Osteocyte (in vitro differentiated cells): ENCODE results near the gene PRKN. TPM values are rescaled to one million over a fixed set of nuclear protein-coding genes. Genes with fewer than 3 reads are reported as not detected.

ENCODE experiments used
- DNase-seq: peaks from one replicate; pipeline ENCODE4 v3.0.0; 2021; ENCODE audit warnings: mixed read lengths; ENCODE audit not compliant: unreplicated experiment; ENCODE audit errors: extremely low spot score
- H3K27ac Mint-ChIP-seq: one replicate; pipeline ENCODE4 v1.8.0; 2021; ENCODE audit warnings: mild to moderate bottlenecking, mixed read lengths; ENCODE audit not compliant: unreplicated experiment
- H3K27me3 Mint-ChIP-seq: one replicate; pipeline ENCODE4 v1.8.0; 2021; ENCODE audit warnings: mixed read lengths; ENCODE audit not compliant: unreplicated experiment
- H3K36me3 Mint-ChIP-seq: one replicate; pipeline ENCODE4 v1.8.0; 2021; ENCODE audit warnings: mixed read lengths; ENCODE audit not compliant: unreplicated experiment
- H3K4me1 Mint-ChIP-seq: one replicate; pipeline ENCODE4 v1.8.0; 2021; ENCODE audit warnings: mixed read lengths; ENCODE audit not compliant: unreplicated experiment
- H3K4me3 Mint-ChIP-seq: one replicate; pipeline ENCODE4 v1.8.0; 2021; ENCODE audit warnings: mild to moderate bottlenecking, moderate library complexity, mixed read lengths; ENCODE audit not compliant: unreplicated experiment
- H3K9me3 Mint-ChIP-seq: one replicate; pipeline ENCODE4 v1.8.0; 2021; ENCODE audit warnings: mixed read lengths; ENCODE audit not compliant: unreplicated experiment
- CTCF ChIP-seq: fragments of 200-600 bp; sonication (generic); IDR thresholded peaks from 2 replicates; pipeline ENCODE4 v1.5.0; 2021; ENCODE audit warnings: antibody characterized with exemption, mild to moderate bottlenecking, moderate library complexity
- total RNA-seq: library from RNA; stranded (reverse); gene quantifications from 2 replicates; pipeline ENCODE4 v1.2.1, GENCODE V29; 2021

The PRKN gene
- total RNA-seq, 1 donor from 2014 or later: 13.4 TPM

DNA sequence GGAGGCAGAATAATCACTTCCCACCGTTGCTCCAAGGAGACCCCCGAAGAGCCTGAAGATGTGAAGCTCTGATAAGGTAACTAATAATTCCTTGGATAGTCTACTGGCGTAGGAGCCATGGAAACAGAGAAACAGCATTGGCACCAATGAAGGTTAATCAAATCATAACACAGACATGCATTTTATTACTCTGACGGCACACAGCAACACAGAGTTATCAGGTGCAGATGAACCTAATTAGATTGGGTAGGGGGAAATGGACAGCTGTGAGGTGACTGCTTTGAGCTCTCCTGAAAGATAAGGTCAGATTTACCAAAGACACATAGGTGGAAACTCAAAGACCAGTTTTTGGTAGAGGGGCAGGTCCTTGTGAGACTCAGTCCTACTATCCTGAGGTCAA, 909.7 kb downstream of the PRKN start:
- no peaks in the 10 kb centered on the region for H3K27me3 Mint-ChIP-seq
- H3K9me3 Mint-ChIP-seq: no peaks in the 10 kb centered on the region
- no peak for TF ChIP-seq CTCF
- H3K4me3 Mint-ChIP-seq: no peak overlapping the region
- H3K27ac Mint-ChIP-seq: no peak overlapping the region
- H3K4me1 Mint-ChIP-seq: peaks cover 1% of the 10 kb centered on the region
- DNase-seq: no peak
- H3K36me3 Mint-ChIP-seq: peaks cover 2% of the 10 kb centered on the region

GRCh38 chr6:161815965-161816364, 911.6 kb downstream of the PRKN start:
- no peak overlapping the region for H3K27ac Mint-ChIP-seq
- H3K36me3 Mint-ChIP-seq: peaks cover 7% of the 10 kb centered on the region
- H3K27me3 Mint-ChIP-seq: no peaks in the 10 kb centered on the region
- TF ChIP-seq CTCF: no peak
- peaks cover 4% of the 10 kb centered on the region for H3K9me3 Mint-ChIP-seq
- no peak overlapping the region for H3K4me3 Mint-ChIP-seq
- H3K4me1 Mint-ChIP-seq: no peaks in the 10 kb centered on the region
- peak; percentile 11 for DNase-seq

DNA sequence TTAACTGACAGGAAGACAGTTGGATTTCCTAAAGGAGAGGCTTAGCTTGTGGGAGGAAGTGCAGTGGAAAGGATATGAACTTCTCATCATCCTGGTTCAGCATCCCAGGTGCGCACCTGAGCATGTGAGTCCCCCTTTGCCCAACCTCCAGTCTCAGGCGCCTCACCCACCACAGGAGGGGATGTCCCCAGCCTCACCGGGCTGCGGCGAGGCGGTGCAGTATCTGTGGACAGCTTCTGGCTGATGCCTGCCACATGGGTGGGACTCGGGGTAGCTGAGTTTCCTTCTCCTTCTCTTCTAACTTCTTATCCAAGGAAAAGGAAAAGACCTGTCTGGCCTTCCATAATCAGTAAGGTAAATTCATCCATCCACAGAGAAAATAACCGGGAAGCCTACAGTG, 914.4 kb downstream of the PRKN start:
- no peak overlapping the region for H3K4me3 Mint-ChIP-seq
- no peak overlapping the region for H3K27ac Mint-ChIP-seq
- H3K4me1 Mint-ChIP-seq: peaks cover 7% of the 10 kb centered on the region
- H3K36me3 Mint-ChIP-seq: peaks cover 5% of the 10 kb centered on the region
- TF ChIP-seq CTCF: no peak
- H3K9me3 Mint-ChIP-seq: peaks cover 4% of the 10 kb centered on the region
- no peaks in the 10 kb centered on the region for H3K27me3 Mint-ChIP-seq
- DNase-seq: peak; percentile 74

DNA sequence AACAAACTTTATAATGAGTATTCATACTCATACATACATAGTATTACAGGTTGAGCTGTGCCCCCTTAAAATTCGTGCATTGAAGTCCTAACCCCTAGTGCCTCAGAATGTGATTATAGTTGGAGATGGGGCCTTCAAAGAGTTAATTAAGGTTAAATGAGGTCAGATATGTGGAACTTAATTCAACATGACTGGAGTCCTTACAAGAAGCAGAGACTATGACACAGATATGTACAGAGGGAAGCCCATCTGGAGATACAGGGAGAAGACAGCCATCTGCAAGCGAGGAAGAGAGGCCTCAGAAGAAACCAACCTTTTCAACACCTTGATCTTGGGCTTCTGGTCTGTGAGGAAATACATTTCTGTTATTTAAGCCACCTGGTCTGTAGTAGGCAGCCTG, 917.6 kb downstream of the PRKN start:
- Mint-ChIP-seq H3K9me3 (peaks cover 4% of the 10 kb centered on the region), H3K4me1 (peaks cover 7% of the 10 kb centered on the region), H3K36me3 (peaks cover 5% of the 10 kb centered on the region), H3K27me3 (no peaks in the 10 kb centered on the region), H3K27ac (no peak overlapping the region), H3K4me3 (no peak overlapping the region)
- no peak for TF ChIP-seq CTCF
- DNase-seq: no peak

- Mint-ChIP-seq H3K36me3 (no peaks in the 10 kb centered on the region), H3K4me3 (no peak overlapping the region), H3K9me3 (no peaks in the 10 kb centered on the region), H3K27me3 (no peaks in the 10 kb centered on the region), H3K4me1 (peaks cover 7% of the 10 kb centered on the region), H3K27ac (no peak overlapping the region)
- TF ChIP-seq CTCF: no peak
- DNase-seq: no peak
Observed at GRCh38 chr6:161804838-161805237, 922.7 kb downstream of the PRKN start.
